Measurements from ENCODE around the gene NAXE. TPM values are rescaled to one million over a fixed set of nuclear protein-coding genes. Genes with fewer than 3 reads are reported as not detected.

Gene NAXE
- total RNA-seq, 4 donors from 2014 or later = 37.0 to 52.7 (median 45.8) TPM

GRCh38 chr1:156612666-156613065, 21.1 kb downstream of the NAXE start:
- 63 to 65% methylated on average over 3 of the region's 3 CpGs for WGBS, 2 donors
- no peak for TF ChIP-seq CTCF (IDR thresholded peaks at IDR 0.05)
- no peak for TF ChIP-seq POLR2A (IDR thresholded peaks at IDR 0.05)
- intact Hi-C loops (cut with DNase I; ENCODE audit: low total_unique reads) = no loop called here

GRCh38 chr1:156615946-156616345, 24.4 kb downstream of the NAXE start:
- WGBS, 2 donors = 43 to 67% methylated on average over 4 of the region's 4 CpGs
- TF ChIP-seq CTCF (IDR thresholded peaks at IDR 0.05) (no peak), POLR2A (IDR thresholded peaks at IDR 0.05) (no peak)
- DNase-seq (ENCODE audit: low spot score in 2 of 2) = no peak
- H3K4me3 ChIP-seq (ENCODE audit: low read depth, poor library complexity, severe bottlenecking) = no peak overlapping the region
- intact Hi-C loops (cut with DNase I; ENCODE audit: low total_unique reads) = no loop called here

More at GRCh38 chr1:156612666-156613065, 21.1 kb downstream of the NAXE start:
- DNase-seq (ENCODE audit: low spot score in 2 of 2) = no peak
- no peak overlapping the region for H3K4me3 ChIP-seq (ENCODE audit: low read depth, poor library complexity, severe bottlenecking)

- 13 to 18% methylated on average over 5 of the region's 5 CpGs for WGBS, 2 donors
- TF ChIP-seq CTCF (IDR thresholded peaks at IDR 0.05) (no peak), POLR2A (IDR thresholded peaks at IDR 0.05) (no peak)
- DNase-seq (ENCODE audit: low spot score in 2 of 2) = no peak
- H3K4me3 ChIP-seq (ENCODE audit: low read depth, poor library complexity, severe bottlenecking) = no peak overlapping the region
- intact Hi-C loops (cut with DNase I; ENCODE audit: low total_unique reads) = no loop called here
Measured at GRCh38 chr1:156616463-156616862, 24.9 kb downstream of the NAXE start.

- DNase-seq (ENCODE audit: low spot score in 2 of 2) = no peak
- intact Hi-C loops (cut with DNase I; ENCODE audit: low total_unique reads) = no loop called here
- TF ChIP-seq POLR2A (IDR thresholded peaks at IDR 0.05) (no peak), CTCF (IDR thresholded peaks at IDR 0.05) (no peak)
- no peak within 1 kb of the TSS for H3K4me3 ChIP-seq (ENCODE audit: low read depth, poor library complexity, severe bottlenecking)
- 11 to 14% methylated on average over 7 of the region's 7 CpGs for WGBS, 2 donors
Measured at GRCh38 chr1:156618853-156619581, 27.4 kb downstream of the NAXE start, which contains the start of gene HAPLN2. Gene HAPLN2 (plus strand): TSS chr1:156619415. CDS start chr1:156623491, 4,076 bp downstream.

- intact Hi-C loops (cut with DNase I; ENCODE audit: low total_unique reads) = no loop called here
- WGBS, 2 donors = 26 to 34% methylated on average over 6 of the region's 6 CpGs
- H3K4me3 ChIP-seq (ENCODE audit: low read depth, poor library complexity, severe bottlenecking) = no peak overlapping the region
- no peak for DNase-seq (ENCODE audit: low spot score in 2 of 2)
- no peak for TF ChIP-seq CTCF (IDR thresholded peaks at IDR 0.05)
- no peak for TF ChIP-seq POLR2A (IDR thresholded peaks at IDR 0.05)
Measured at GRCh38 chr1:156619582-156619955, 28.0 kb downstream of the NAXE start.

All from lower leg skin (tissue), 4 donors.